ENCODE data around the gene SCN2A. TPM values are rescaled to one million over a fixed set of nuclear protein-coding genes. Genes with fewer than 3 reads are reported as not detected.

The SCN2A gene
- total and polyA plus RNA-seq, 2 of the 4 experiments (the other 2 are of a cell fraction) = 0.24 to 0.54 TPM

DNA sequence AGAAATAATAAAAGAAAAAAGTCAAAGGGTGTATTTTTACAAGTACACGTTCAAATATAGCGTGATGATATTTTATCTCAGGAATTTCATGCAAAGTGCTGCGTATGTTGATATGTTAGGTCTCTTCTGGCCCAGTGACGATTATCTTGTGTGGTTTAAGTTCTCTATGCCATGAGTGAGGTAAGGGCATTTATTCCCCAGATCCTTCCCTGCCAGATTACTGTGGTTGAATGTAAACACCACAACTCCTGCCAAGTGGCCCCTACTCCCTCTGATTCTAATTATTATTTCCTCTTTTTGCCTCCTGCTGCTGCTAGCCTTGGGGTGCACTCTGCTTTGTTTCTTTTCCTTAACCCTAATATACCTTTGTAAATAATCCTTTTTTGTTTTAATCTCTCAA lies 12.2 kb downstream of the SCN2A start:
- in situ Hi-C loops (cut with MboI; ENCODE audit: low sequenced_read_pairs) (no loop called here), dilution Hi-C loops (cut with HindIII; ENCODE audit: low sequenced_read_pairs, unreplicated experiment) (no loop called here), intact Hi-C loops (cut with micrococcal nuclease) (no loop called here)
- Histone ChIP-seq H3K27ac (ENCODE audit: insufficient read depth, low read length) (no peak overlapping the region), H3K18ac (ENCODE audit: low read depth, low read length) (no peak overlapping the region), H2AK9ac (replicated peaks; ENCODE audit: low read depth, low read length, poor library complexity) (no peak overlapping the region), H2BK5ac (ENCODE audit: low read depth, low read length, poor library complexity, severe bottlenecking) (no peak overlapping the region), H3K4me1 (ENCODE audit: control insufficient read depth, insufficient read depth, low read length) (no peaks in the 10 kb centered on the region), H3K14ac (replicated peaks; ENCODE audit: low read depth, low read length) (no peak overlapping the region), H3K27me3 (ENCODE audit: control insufficient read depth, insufficient read depth, low read length) (no peaks in the 10 kb centered on the region), H3K4me3 (ENCODE audit: insufficient read depth, low read depth, low read length) (no peak overlapping the region), H2AK5ac (ENCODE audit: low read depth, low read length) (no peak overlapping the region), H2AFZ (replicated peaks; ENCODE audit: low read length, poor library complexity) (no peak overlapping the region), H4K91ac (ENCODE audit: insufficient read depth, low read depth, low read length) (no peak overlapping the region), H4K8ac (ENCODE audit: low read depth in 2 of 2, low read length in 2 of 2) (no peak overlapping the region), H3K4me2 (ENCODE audit: low read depth, low read length) (no peak overlapping the region), H3K56ac (ENCODE audit: extremely low read depth, insufficient read depth, low read length) (no peak overlapping the region), H3K23ac (ENCODE audit: low read depth, low read length) (no peak overlapping the region), H3K9me3 (ENCODE audit: control insufficient read depth, insufficient read depth, low read length) (no peaks in the 10 kb centered on the region), H4K20me1 (ENCODE audit: insufficient read depth, low read length) (no peaks in the 10 kb centered on the region), H3K79me1 (ENCODE audit: low read depth in 1 of 2, low read length in 2 of 2) (no peaks in the 10 kb centered on the region), H3K4ac (ENCODE audit: low read depth, low read length) (no peak overlapping the region), H2BK20ac (ENCODE audit: low read depth, low read length) (no peak overlapping the region), H3K36me3 (ENCODE audit: control insufficient read depth, insufficient read depth, low read length) (no peaks in the 10 kb centered on the region), H3K9me1 (ENCODE audit: insufficient read depth, low read length) (no peaks in the 10 kb centered on the region), H2BK15ac (ENCODE audit: low read depth, low read length) (no peak overlapping the region), H2BK120ac (ENCODE audit: low read depth, low read length) (no peak overlapping the region), H4K5ac (ENCODE audit: low read depth, low read length) (no peak overlapping the region), H3K9ac (ENCODE audit: low read depth, low read length) (no peak overlapping the region)
- BruUV-seq (replicated peaks) = no TSS peak
- TF ChIP-seq CHD1 (IDR thresholded peaks at IDR 0.05; ENCODE audit: low read depth, low read length) (no peak), RFX5 (IDR thresholded peaks at IDR 0.05; ENCODE audit: low read depth, low read length) (no peak), MAZ (IDR thresholded peaks at IDR 0.05; ENCODE audit: borderline replicate concordance, low read depth, low read length) (no peak), BHLHE40 (IDR thresholded peaks at IDR 0.05; ENCODE audit: low read depth, low read length) (no peak)
- TF ChIP-seq, protein P1, sequence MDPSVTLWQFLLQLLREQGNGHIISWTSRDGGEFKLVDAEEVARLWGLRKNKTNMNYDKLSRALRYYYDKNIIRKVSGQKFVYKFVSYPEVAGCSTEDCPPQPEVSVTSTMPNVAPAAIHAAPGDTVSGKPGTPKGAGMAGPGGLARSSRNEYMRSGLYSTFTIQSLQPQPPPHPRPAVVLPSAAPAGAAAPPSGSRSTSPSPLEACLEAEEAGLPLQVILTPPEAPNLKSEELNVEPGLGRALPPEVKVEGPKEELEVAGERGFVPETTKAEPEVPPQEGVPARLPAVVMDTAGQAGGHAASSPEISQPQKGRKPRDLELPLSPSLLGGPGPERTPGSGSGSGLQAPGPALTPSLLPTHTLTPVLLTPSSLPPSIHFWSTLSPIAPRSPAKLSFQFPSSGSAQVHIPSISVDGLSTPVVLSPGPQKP (IDR thresholded peaks at IDR 0.05; ENCODE audit: borderline replicate concordance, low read depth, low read length) = no peak
- CTCF ChIA-PET = no interaction called here
- WGBS, 2 experiments (ENCODE audit: extremely low coverage in 2 of 2, insufficient read length in 1 of 2) = 52% methylated on average over 2 of the region's 4 CpGs; no CpG with 5 or more reads in 1 of the 2 experiments
- ATAC-seq (ENCODE audit: low read depth) (no peak), DNase-seq (no peak)
- POLR2A ChIA-PET (ENCODE audit: unreplicated experiment) = no interaction called here
